Measurements from ENCODE around the gene SIGLEC11. TPM values are rescaled to one million over a fixed set of nuclear protein-coding genes. Genes with fewer than 3 reads are reported as not detected.

Gene SIGLEC11
- total and polyA plus RNA-seq, 2 of the 13 experiments (the other 11 are each of a cell fraction or from before 2014, with no cell fraction given) = not detected

- TF ChIP-seq TIGD3 (CRISPR knock-in tag; IDR thresholded peaks at IDR 0.05; ENCODE audit: borderline replicate concordance) (0 out of 2 replicates have a peak, but pooled peaks have one; percentile 49), NPAS2 (CRISPR knock-in tag; IDR thresholded peaks at IDR 0.05; ENCODE audit: borderline replicate concordance) (no peak), JARID2 (CRISPR knock-in tag; IDR thresholded peaks at IDR 0.05; ENCODE audit: insufficient replicate concordance) (no peak), RNF219 (CRISPR knock-in tag; IDR thresholded peaks at IDR 0.05) (no peak), KAT8 (CRISPR knock-in tag; IDR thresholded peaks at IDR 0.05) (peak; percentile 89), TCF12 (IDR thresholded peaks at IDR 0.05) (no peak), TCF12 (CRISPR knock-in tag; IDR thresholded peaks at IDR 0.05) (no peak), MYPOP (CRISPR knock-in tag; IDR thresholded peaks at IDR 0.05) (peak; percentile 92), SIX4 (CRISPR knock-in tag; IDR thresholded peaks at IDR 0.05) (no peak; the same call in 1 of the 2 replicates), ZNF225 (CRISPR knock-in tag; IDR thresholded peaks at IDR 0.05) (peak; percentile 95), SIN3A (IDR thresholded peaks at IDR 0.05; ENCODE audit: borderline replicate concordance, low read depth, low read length) (no peak), ZNF101 (CRISPR knock-in tag; IDR thresholded peaks at IDR 0.05; ENCODE audit: borderline replicate concordance, low read depth) (no peak; the same call in 1 of the 2 replicates)
- TF ChIP-seq, protein P1, sequence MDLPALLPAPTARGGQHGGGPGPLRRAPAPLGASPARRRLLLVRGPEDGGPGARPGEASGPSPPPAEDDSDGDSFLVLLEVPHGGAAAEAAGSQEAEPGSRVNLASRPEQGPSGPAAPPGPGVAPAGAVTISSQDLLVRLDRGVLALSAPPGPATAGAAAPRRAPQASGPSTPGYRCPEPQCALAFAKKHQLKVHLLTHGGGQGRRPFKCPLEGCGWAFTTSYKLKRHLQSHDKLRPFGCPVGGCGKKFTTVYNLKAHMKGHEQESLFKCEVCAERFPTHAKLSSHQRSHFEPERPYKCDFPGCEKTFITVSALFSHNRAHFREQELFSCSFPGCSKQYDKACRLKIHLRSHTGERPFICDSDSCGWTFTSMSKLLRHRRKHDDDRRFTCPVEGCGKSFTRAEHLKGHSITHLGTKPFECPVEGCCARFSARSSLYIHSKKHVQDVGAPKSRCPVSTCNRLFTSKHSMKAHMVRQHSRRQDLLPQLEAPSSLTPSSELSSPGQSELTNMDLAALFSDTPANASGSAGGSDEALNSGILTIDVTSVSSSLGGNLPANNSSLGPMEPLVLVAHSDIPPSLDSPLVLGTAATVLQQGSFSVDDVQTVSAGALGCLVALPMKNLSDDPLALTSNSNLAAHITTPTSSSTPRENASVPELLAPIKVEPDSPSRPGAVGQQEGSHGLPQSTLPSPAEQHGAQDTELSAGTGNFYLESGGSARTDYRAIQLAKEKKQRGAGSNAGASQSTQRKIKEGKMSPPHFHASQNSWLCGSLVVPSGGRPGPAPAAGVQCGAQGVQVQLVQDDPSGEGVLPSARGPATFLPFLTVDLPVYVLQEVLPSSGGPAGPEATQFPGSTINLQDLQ (CRISPR knock-in tag; IDR thresholded peaks at IDR 0.05) = peak; percentile 93; the same call in 1 of the 2 replicates
Measured at GRCh38 chr19:49929121-49929610, 31.8 kb downstream of the SIGLEC11 start, which contains the start of the genes ATF5 and NUP62 (continued).
